SIG-M5 (cell line): ENCODE measurements around the gene NUP205.
"Not testable (repeated sequence)": the region's sequence is repeated elsewhere in the genome, so short reads cannot be mapped to it uniquely, and the experiment has no call there.

Source experiments
- DNase-seq: peaks from one replicate; lab custom pipeline; 2025; lab: John Stamatoyannopoulos, UW

Gene NUP205

GRCh38 chr7:135620447-135620846, 62.7 kb downstream of the NUP205 start:
- DNase-seq, result no peak

- DNase-seq, result no peak
These were observed 63.5 kb downstream of the NUP205 start for GRCh38 chr7:135620980-135621850.

GRCh38 chr7:135634191-135634878, 76.6 kb downstream of the NUP205 start:
- no peak for DNase-seq

- not testable (repeated sequence) for DNase-seq
These were observed 82.0 kb downstream of the NUP205 start for GRCh38 chr7:135639690-135640089.

- no peak for DNase-seq
These were observed 86.4 kb downstream of the NUP205 start for GRCh38 chr7:135644154-135644553.

- DNase-seq, result no peak
These were observed 87.0 kb downstream of the NUP205 start for GRCh38 chr7:135644729-135645128.

- no peak for DNase-seq
These were observed 87.7 kb downstream of the NUP205 start for GRCh38 chr7:135645296-135645904.

GRCh38 chr7:135647755-135648154, 90.0 kb downstream of the NUP205 start:
- DNase-seq, result no peak

- no peak for DNase-seq
These were observed 90.5 kb downstream of the NUP205 start for GRCh38 chr7:135648235-135648634.

GRCh38 chr7:135650831-135651573, 93.3 kb downstream of the NUP205 start:
- no peak for DNase-seq

- no peak for DNase-seq
These were observed 95.8 kb downstream of the NUP205 start for GRCh38 chr7:135653340-135654080.

- no peak for DNase-seq
These were observed 100.8 kb downstream of the NUP205 start for GRCh38 chr7:135658564-135658963.

- no peak for DNase-seq
These were observed 101.6 kb downstream of the NUP205 start for GRCh38 chr7:135659159-135659846.

GRCh38 chr7:135661311-135662122, 103.8 kb downstream of the NUP205 start:
- DNase-seq, result no peak

- no peak for DNase-seq
These were observed 104.3 kb downstream of the NUP205 start for GRCh38 chr7:135662123-135662372.

- DNase-seq, result peak; percentile 31
These were observed 104.8 kb downstream of the NUP205 start, which contains the start of gene STMP1 for GRCh38 chr7:135662373-135663114. STMP1 (plus strand) TSS chr7:135662514.

- DNase-seq, result no peak
These were observed 106.4 kb downstream of the NUP205 start for GRCh38 chr7:135664046-135664589.

GRCh38 chr7:135665042-135665441, 107.3 kb downstream of the NUP205 start:
- DNase-seq, result no peak

GRCh38 chr7:135666156-135666555, 108.4 kb downstream of the NUP205 start:
- DNase-seq, result no peak
